GM21737 (cell line): Measurements from ENCODE around the gene LPIN1.
"Not testable (repeated sequence)": the region's sequence is repeated elsewhere in the genome, so short reads cannot be mapped to it uniquely, and the experiment has no call there.

ENCODE experiments used
- ATAC-seq: cut with Tn5 transposase; IDR thresholded peaks from one replicate; pipeline ENCODE4 v1.9.1; 2021; ENCODE audit warnings: mild to moderate bottlenecking, moderate library complexity; ENCODE audit not compliant: unreplicated experiment

The LPIN1 gene

GRCh38 chr2:11715987-11716652, 30.3 kb upstream of the LPIN1 start:
- no peak for ATAC-seq

GRCh38 chr2:11716689-11717321, 29.6 kb upstream of the LPIN1 start:
- no peak for ATAC-seq

DNA sequence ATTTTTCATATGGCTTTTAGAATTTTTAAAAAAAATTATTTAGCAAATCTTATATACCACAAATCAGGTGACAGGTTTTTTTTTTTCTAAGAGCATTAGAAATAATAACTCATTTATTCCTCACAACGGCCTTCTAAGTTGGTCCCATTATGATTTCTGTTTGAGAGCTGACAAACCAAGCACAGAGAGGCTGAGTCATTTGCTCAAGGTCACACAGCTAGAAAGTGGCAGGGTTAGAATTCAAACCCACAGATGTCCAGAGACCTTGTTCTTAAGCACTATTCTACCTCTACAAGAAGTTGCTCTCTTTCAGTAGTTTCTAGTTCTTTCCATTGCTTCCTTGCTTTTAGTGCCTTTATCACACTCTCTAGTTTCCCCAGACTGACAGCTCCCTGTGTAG, 28.8 kb upstream of the LPIN1 start:
- ATAC-seq, result no peak

- ATAC-seq, result no peak
Measured at GRCh38 chr2:11718606-11719005, 27.8 kb upstream of the LPIN1 start.

DNA sequence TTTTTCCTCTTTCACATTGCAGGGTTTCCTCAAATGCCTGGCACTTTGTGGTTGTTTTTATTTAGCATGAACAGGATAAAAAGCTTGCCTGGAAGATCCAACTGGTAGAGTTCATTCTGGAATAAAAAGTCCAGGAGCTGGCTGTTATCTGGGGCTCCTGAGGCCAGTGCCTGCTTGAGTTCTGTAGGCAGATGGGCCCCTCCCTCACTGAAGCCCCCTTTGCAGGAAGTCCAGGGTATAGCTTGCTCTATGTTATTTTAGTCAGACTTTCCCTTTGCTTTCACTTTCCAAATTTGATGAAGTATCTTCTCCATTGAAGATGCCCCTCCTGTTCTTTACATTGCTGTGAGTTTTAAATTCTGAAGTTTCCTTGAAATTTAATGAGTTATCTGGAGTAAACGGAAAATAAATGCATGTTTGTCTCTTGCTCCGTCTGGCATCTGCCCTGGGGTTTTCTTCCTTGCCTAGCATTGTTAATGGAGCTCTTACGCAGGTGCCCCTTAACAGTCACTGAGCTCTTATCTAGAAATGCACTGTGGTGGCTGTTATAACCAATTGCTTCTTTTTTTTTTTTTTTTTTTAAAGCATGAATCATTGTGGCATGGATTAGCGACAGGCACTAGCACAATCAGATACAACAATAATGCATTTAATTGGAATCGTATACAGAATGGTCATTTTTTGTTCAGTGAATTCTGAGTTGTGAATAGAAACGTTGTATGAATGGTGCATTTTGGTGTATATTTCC, 27.0 kb upstream of the LPIN1 start:
- ATAC-seq, result no peak

DNA sequence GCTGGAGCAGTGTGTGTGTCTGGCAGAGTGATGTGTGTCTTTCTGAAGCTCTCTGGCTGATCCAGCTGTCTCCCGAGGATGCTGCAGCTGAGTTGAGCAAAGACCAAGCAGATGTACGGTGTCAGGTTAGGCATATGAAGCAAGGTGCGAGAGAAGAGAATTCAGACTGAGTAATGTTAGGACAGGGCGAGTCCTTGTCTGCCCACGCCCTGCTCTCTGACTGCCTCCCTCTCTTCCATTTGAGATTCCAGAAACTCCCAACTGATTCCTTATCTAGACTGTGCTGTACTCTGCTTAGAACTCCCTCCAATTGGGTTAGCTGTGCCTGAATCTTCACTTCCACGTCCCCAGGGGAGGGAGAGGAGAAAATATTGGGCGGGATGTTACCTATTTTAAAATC, 25.7 kb upstream of the LPIN1 start:
- ATAC-seq, result no peak

DNA sequence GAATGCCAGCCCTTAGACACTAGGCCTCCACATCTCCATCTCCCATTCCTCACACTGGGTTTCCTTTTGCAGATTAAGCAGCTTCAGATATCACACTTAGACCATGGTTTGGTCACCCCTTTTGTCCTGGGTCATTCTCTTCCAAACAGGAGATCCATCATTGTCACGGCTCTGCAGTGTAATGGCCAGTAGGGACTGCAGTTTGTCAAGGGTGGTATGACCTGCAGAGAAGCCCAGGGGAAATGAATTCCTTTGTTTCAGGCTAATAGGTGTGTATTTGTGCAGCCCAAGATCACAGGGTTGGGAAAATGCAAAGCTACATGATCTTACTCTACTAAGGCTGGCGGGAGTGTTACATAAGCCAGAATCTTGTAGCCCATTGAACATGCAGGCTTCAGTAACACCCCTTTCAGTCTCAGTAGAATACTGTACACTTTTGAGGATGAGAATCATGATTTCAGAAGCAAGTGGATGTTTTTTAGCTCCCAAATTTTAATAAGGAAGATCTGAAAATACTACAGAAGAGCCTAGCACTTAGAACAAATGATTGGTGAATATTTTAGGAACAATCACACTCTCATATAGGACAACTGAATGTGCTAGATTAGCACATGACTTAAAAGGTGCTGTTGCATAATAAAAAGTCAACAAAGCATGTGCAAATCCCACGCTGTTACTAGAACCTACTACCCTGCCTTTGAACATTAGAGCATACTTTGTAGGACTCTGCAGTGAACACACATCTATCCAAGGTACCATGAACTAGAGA, 24.0 kb upstream of the LPIN1 start:
- ATAC-seq, result no peak

DNA sequence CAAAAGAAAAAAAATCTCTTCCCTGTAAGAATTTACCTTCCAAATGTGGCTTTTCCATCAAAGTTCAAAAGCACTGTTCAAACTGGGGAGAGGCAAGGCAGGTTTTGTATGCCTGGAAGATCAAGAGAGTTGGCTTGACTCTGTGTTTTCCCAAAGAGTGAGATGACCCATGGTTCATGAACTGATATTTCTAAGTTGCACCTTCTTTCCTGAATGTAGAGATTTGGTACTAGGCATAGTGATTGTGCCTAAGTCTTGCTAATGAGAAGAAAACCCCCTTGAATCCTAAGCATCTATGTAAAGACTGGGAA, 23.4 kb upstream of the LPIN1 start:
- ATAC-seq, result no peak

GRCh38 chr2:11724151-11724550, 22.3 kb upstream of the LPIN1 start:
- no peak for ATAC-seq

- no peak for ATAC-seq
Measured at GRCh38 chr2:11726384-11726783, 20.0 kb upstream of the LPIN1 start.

DNA sequence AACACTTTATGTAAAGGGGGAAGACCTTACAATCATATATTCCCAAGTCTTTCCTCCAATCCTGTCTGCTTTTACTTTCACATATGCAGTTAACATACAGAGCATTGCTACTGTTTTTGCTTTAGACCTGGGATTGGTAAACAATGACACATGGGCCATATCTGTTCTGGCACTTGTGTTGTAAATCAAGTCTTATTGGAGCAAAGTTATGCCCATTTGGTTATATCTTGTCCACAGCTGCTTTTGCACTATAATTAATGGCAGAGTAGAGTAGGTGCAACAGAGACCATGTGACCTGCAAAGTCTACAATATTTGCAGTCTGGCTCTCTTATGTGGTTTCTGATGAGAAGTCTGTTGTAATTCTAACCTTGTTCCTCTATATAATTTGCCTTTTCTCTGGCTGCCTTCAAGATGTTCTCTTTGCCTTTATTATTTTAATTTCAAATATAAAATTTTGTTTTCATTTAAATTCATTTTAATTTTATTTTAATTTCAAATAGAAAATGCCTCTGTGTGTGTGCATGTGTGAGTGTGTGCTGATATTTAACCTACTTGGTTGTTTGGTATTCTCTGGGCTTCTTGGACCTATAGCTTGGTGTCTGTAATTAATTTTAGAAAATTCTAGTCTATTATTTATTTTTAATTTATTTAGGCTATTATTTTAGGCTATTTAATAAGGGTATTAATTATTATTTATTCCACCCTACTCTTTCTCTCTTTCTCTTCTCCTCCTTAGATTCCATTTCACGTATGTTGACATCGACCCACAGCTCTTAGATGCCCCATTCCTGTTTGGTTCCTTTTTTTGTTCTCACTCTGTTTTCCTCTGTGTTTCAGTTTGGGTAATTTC, 16.8 kb upstream of the LPIN1 start:
- no peak for ATAC-seq

DNA sequence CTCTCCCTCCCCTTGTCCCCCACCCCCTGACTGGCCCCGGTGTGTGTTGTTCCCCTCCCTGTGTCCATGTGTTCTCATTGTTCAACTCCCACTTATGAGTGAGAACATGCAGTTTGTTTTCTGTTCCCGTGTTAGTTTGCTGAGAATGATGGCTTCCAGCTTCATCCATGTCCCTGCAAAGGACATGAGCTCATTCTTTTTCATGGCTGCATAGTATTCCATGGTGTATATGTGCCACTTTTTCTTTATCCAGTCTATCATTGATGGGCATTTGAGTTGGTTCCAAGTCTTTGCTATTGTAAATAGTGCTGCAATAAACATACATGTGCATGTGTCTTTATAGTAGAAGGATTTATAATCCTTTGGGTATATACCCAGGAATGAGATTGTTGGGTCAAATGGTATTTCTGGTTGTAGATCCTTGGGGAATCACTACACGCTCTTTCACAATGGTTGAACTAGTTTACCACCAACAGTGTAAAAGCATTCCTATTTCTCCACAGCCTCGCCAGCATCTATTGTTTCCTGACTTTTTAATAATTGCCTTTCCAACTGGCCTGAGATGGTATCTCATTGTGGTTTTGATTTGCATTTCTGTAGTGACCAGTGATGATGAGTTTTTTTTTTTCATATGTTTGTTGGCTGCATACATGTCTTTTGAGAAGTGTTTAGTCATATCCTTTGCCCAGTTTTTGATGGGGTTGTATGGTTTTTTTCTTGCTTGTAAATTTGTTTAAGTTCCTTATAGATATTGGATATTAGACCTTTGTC, 15.0 kb upstream of the LPIN1 start:
- ATAC-seq, result not testable (repeated sequence)

DNA sequence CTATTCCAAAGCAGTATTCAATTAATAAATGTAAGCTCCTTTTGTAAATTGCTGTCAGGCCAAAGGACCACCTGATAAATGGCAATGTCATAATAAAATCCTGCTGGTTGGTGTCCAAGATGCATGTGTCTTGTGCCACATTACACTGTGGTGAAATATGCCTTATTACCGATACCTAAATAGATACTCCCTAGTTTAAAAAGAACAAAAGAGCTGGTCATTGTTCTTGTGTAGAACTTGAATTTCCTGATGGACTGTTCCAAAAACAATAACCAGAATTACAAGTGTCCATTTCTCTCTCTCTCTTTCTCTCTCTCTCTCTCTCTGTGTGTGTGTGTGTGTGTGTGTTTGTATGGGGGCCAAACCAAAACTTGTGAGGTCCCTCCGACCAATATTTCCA, 13.8 kb upstream of the LPIN1 start:
- ATAC-seq, result no peak

DNA sequence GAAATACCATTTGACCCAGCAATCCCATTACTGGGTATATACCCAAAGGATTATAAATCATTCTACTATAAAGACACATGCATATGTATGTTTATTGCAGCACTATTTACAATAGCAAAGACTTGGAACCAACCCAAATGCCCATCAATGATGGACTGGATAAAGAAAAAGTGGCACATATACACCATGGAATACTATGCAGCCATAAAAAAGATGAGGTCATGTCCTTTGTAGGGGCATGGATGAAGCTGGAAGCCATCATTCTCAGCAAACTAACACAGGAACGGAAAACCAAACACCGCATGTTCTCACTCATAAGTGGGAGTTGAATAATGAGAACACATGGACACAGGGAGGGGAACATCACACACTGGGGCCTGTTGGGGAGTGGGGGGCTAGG, 8.6 kb upstream of the LPIN1 start:
- not testable (repeated sequence) for ATAC-seq

DNA sequence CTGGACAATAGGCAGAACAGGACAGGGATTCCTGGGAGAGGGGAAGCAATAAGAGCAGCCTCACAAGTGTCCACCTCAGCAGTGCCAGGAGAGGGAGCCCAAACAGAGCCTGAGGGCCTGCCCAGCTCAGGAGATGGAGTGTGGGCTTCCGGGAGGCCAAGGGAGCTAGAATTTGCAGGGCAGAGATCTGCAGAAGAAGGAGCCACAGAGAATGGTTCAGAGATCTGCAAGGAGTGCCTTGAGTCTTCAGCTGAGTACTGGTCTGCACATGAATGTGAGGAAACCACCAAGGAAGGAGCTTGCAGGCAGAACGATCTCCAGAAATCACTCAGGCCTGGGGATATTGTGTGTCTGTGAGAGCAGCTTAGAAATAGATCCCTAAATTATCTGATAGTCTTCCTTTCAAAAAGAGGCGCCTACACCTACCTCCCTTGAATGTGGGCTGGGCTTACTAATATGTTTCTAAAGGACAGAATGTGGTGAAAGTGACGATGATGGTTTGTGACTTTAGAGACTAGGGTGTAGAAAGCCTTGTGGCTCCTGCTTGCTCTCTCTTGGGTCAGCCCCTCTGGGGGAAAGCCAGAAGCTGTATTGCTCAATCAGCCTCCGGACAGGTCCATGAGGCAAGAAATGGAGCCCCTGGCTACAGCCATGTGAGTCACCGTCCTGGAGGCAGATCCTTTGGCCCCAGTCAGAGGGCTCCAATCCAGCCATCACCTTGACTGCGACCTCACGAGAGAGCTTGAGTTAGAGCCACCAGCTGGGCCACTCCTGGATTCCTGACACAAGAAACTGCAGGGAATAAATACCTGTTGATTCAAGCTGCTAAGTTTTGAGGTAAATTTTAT, 7.6 kb upstream of the LPIN1 start:
- no peak for ATAC-seq

- ATAC-seq, result no peak
Measured at GRCh38 chr2:11740723-11741122, 5.7 kb upstream of the LPIN1 start.

DNA sequence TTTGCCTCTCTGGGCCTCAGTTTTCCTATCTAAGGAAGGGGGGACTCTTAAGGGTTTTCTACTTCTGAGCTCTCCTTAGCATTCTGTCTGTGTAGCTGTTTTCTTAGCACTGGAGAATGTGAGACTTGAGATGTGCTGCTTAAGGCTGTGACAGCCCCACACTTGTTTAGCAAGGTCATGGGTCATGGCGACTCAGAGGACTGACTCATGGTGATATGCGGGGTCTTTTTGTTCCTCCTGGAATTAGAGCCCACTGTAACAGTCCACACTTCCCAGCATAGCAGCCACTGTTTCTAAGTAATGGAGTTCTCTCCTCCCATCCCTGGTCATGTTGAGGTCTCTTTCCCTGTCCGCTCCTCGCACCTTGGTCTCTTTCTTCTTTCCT, 4.1 kb upstream of the LPIN1 start:
- ATAC-seq, result no peak

DNA sequence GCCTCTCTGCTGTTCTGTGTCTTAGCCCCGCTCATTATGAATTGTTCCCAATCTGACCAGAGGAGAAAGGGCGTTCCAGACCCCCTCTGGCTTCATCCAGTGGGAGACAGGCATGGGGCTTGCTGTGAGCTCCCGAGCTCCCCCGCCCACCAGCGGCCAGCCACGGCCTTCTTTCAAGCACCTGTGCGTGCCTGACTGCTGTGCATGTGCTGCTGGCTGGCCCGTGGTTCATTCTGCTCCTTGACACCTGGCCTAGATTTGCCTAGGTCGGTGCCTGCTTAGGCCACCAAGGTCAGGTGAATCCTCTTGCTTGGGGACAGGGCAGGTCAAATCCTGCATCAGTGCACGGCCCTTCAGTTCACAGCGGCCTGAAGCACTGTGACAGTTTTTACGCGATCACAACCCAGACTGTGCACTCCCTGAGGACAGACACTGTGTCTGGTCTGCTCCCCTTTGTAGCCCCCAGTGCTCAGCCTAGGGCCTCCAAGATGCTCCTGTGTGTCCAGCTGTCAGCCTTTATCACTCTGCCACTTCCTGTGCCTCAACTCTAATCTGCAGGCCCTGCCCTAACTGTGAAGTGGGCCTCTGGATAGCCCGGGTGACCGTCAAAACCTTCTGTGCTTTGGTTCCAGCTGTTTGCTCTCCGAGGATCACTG, 3.6 kb upstream of the LPIN1 start:
- ATAC-seq, result no peak

DNA sequence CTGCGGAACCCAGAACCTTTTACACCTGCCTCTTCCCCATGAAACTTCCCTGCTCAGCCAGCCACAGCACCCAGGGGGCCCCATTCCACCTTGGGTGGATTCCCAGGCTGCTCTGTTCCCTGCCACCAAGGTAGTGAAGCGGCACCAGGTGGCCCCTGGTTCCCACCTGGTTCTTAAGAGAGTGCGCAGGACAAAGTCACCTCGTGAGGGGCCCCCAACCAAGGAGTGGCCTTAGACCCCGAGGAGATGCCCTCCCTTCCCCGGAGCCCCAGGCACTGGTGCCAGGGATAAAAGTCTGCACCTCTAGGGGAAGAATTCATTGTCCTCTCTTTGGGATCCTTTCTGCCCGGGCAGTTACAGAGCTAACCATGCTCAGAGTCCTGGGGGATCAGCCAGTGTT, 3.1 kb upstream of the LPIN1 start:
- ATAC-seq, result no peak
